Kidney (tissue), 14 donors: ENCODE results near the gene JADE3. TPM values are rescaled to one million over a fixed set of nuclear protein-coding genes. Genes with fewer than 3 reads are reported as not detected.

ENCODE experiments used
- DNase-seq, 5 donors: peaks; one replicate each; pipeline ENCODE4 v3.0.0-alpha.2; 2013 to 2020
- FAIRE-seq: peaks from 2 replicates; lab custom pipeline; 2012; peaks lifted over from hg19 to GRCh38; lab: Jason Lieb, UNC
- H3K27ac ChIP-seq, 2 donors: one replicate each; pipeline ENCODE4 v1.7.0; 2013; ENCODE audit warnings: low read depth in 2 of 2, low read length in 2 of 2, inconsistent platforms in 1 of 2
- H3K27me3 ChIP-seq: one replicate; pipeline ENCODE4 v1.7.1; 2013; ENCODE audit warnings: low read length, inconsistent platforms; ENCODE audit not compliant: control insufficient read depth, insufficient read depth
- H3K36me3 ChIP-seq, 3 donors: one replicate each; pipeline versions ENCODE4 v1.7.0 to v1.7.1; 2013; ENCODE audit warnings: low read length in 3 of 3, control low read depth in 1 of 3, inconsistent platforms in 1 of 3; ENCODE audit not compliant: insufficient read depth in 3 of 3, control insufficient read depth in 2 of 3
- H3K4me1 ChIP-seq, 3 donors: one replicate each; pipeline versions ENCODE4 v1.7.0 to v1.7.1; 2013; ENCODE audit warnings: low read length in 3 of 3, inconsistent platforms in 1 of 3, low read depth in 1 of 3; ENCODE audit not compliant: control insufficient read depth in 2 of 3, insufficient read depth in 2 of 3
- H3K4me3 ChIP-seq, 3 donors: one replicate each; pipeline versions ENCODE4 v1.7.0 to v1.8.1; 2013; ENCODE audit warnings: low read length in 3 of 3, control low read depth in 1 of 3, inconsistent platforms in 1 of 3
- H3K9ac ChIP-seq, 3 donors: one replicate each; pipeline versions ENCODE4 v1.7.0 to v1.7.1; 2013; ENCODE audit warnings: low read length in 3 of 3, control low read depth in 1 of 3, inconsistent platforms in 1 of 3
- H3K9me3 ChIP-seq, 3 donors: one replicate each; pipeline versions ENCODE4 v1.7.0 to v1.7.1; 2013; ENCODE audit warnings: low read length in 3 of 3, control low read depth in 1 of 3, inconsistent platforms in 1 of 3; ENCODE audit not compliant: control insufficient read depth in 2 of 3, insufficient read depth in 1 of 3
- CTCF ChIP-seq: IDR thresholded peaks from 3 replicates; pipeline ENCODE4 v1.5.1; 2012; ENCODE audit warnings: mild to moderate bottlenecking, moderate library complexity, borderline replicate concordance; ENCODE audit not compliant: insufficient read depth; ENCODE audit errors: extremely low read depth
- intact Hi-C: fragments of 100-400 bp; cut with DNase I; formaldehyde crosslinking; loops from one replicate; pipeline ENCODE4 v1.11.1; 2022
- polyA plus RNA-seq: library from polyadenylated mRNA; stranded (reverse); fragments of 350-450 nt; fragmentation: Illumina TruSeq; extraction: RNeasy Lipid Tissue Mini Kit (QIAGEN cat#74804); gene quantifications from one replicate; pipeline ENCODE4 v1.2.3, GENCODE V29; 2014; ENCODE audit warnings: low read depth, low replicate concordance; ENCODE audit not compliant: insufficient read depth
- total RNA-seq: library from RNA; stranded (reverse); fragmentation: NEBNext Ultra II Directional; extraction: Animal tissue kit (Norgen Biotek cat#: 25700); gene quantifications from one replicate; pipeline ENCODE4 v1.2.1, GENCODE V29; 2021
- donor health status: control.
- donor health status: control.
- donor health status: control.
- donor health status: control.
- donor health status: control.
- donor health status: DM: yes; HTN: yes; CAD: no.
- donor health status: Normal renal cell carcinoma (clear cell type).

The JADE3 gene
- total and polyA plus RNA-seq, 2 donors from 2014 or later = 3.2 to 13.1 TPM

GRCh38 chrX:46959985-46960700, 47.9 kb downstream of the JADE3 start:
- H3K27me3 ChIP-seq = no peaks in the 10 kb centered on the region
- intact Hi-C loops = no loop called here
- H3K27ac ChIP-seq = no peak overlapping the region
- FAIRE-seq = no peak
- H3K36me3 ChIP-seq = no peaks in the 10 kb centered on the region
- no peaks in the 10 kb centered on the region for H3K9me3 ChIP-seq
- peaks cover 2 to 10% (median 5%) of the 10 kb centered on the region in 3 donors for H3K4me1 ChIP-seq
- TF ChIP-seq CTCF = no peak
- H3K9ac ChIP-seq = no peak overlapping the region
- H3K4me3 ChIP-seq = no peak overlapping the region
- DNase-seq = no peak

GRCh38 chrX:46961097-46961496, 48.9 kb downstream of the JADE3 start:
- Histone ChIP-seq H3K9ac (no peak overlapping the region), H3K4me3 (no peak overlapping the region), H3K4me1 (peaks cover 2 to 11% (median 5%) of the 10 kb centered on the region in 3 donors), H3K27me3 (peaks cover 3% of the 10 kb centered on the region), H3K27ac (no peak overlapping the region), H3K36me3 (no peaks in the 10 kb centered on the region), H3K9me3 (no peaks in the 10 kb centered on the region)
- intact Hi-C loops = no loop called here
- no peak for FAIRE-seq
- TF ChIP-seq CTCF = no peak
- no peak for DNase-seq

- H3K36me3 ChIP-seq = no peaks in the 10 kb centered on the region
- DNase-seq = no peak
- TF ChIP-seq CTCF = no peak
- no peaks in the 10 kb centered on the region for H3K9me3 ChIP-seq
- FAIRE-seq = no peak
- H3K4me1 ChIP-seq = peaks cover 2 to 14% (median 5%) of the 10 kb centered on the region in 3 donors
- no peak overlapping the region for H3K27ac ChIP-seq
- H3K27me3 ChIP-seq = peaks cover 3% of the 10 kb centered on the region
- intact Hi-C loops = no loop called here
- no peak overlapping the region for H3K4me3 ChIP-seq
- H3K9ac ChIP-seq = no peak overlapping the region
Measured at GRCh38 chrX:46961574-46962283, 49.5 kb downstream of the JADE3 start.
